ENCODE measurements around the gene UTS2B.
"Not testable (repeated sequence)": the region's sequence is repeated elsewhere in the genome, so short reads cannot be mapped to it uniquely, and the experiment has no call there.

UTS2B gene

DNA sequence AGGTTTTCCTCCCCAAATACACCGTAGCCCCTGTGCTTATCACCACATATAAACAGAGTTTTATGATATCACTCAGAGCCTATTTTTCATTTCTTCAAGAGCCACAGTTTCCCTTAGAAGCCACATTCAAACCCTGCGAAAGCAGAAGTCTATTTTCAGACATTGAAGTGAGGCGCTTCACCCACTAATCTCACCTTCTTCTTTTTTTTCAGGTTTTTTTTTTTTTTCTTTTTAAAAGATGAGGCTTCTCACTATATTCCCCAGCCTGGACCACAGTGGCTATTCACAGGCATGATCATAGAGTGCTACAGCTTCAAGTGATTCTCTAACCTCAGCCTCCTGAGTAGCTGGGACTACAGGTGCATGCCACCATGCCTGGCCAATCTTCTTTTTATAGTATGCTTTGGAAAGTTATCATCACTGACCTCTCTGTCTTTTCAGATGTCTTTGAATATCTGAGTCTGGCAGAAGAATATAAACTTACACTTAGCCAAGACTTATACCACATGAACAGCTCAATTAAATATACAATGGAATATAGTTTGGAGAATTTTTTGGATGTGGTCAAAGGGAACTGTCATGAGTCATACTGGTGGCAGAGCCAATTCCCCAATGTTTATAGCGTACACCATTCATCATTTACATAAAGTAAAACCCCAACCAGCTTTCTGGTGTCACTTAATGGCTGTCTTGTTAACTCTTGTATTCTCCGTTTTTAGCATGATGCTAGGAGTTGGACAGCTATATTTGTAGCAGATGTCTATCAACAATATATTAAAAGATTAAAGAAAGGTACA, 60.8 kb downstream of the UTS2B start:
- DNase-seq = no peak

GRCh38 chr3:191268737-191269136, 61.6 kb downstream of the UTS2B start:
- DNase-seq = no peak

- DNase-seq = no peak
These were observed 66.5 kb downstream of the UTS2B start for GRCh38 chr3:191263850-191264249.

GRCh38 chr3:191263365-191263764, 67.0 kb downstream of the UTS2B start:
- DNase-seq = no peak

- DNase-seq = no peak
These were observed 67.7 kb downstream of the UTS2B start for GRCh38 chr3:191262650-191263049.

DNA sequence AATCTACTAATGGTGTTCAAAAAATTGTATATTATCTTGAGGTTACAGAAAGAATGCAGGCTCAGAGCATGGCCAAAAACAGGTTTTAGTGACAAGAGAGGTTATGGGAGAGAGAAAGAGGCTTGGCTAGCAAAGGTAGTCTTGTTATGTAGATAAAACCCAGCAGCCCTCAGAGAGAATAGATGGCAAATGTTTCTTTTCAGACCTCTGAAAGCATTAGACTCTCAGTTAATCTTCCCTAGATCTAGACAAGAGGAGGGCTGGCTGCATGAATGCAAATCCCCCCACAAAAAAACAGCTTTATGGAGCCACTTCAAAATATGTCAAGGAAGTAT, 69.1 kb downstream of the UTS2B start:
- DNase-seq = no peak

DNA sequence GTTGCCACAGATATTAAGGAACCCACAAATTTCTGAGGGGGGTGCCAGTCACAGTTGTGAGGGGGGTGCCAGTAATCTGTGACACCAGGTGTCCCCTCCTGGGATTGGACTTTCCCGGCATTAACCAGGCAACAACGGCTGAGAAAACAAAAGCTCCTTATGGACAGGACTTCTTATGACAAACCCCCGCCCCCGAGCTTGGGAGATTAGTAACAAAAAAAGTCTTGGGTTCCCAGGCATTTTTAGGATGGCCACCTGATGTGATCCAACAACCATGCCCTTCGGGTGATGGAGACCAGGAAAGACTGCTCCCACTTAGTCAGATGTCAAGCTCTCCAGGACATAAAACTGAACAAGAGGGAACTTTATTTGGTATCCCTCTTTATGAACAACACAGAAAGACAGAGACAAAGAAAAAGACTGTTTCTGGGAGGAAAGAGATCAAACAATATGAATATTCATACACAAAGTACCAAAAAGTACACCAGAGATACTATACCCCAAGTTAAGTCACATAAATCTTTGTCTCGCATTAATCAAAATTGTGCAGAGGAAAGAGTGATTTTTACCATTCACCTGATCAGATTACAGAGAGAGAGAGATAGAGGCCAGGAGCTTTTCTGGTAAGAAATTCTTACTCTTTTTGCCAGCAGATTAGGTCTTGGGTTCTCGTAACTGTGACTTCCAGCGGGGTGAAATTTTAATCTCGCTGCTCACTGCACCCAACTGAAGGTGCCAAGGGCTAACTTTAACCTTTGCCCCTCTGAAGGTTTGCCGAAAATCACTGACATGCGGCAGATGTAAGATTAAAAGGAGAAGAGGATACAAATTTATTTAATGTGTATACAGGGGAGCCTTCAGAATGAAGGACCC, 69.7 kb downstream of the UTS2B start:
- no peak for DNase-seq

- no peak for DNase-seq
These were observed 70.8 kb downstream of the UTS2B start for GRCh38 chr3:191259486-191259885.

GRCh38 chr3:191257286-191257685, 73.0 kb downstream of the UTS2B start:
- no peak for DNase-seq

DNA sequence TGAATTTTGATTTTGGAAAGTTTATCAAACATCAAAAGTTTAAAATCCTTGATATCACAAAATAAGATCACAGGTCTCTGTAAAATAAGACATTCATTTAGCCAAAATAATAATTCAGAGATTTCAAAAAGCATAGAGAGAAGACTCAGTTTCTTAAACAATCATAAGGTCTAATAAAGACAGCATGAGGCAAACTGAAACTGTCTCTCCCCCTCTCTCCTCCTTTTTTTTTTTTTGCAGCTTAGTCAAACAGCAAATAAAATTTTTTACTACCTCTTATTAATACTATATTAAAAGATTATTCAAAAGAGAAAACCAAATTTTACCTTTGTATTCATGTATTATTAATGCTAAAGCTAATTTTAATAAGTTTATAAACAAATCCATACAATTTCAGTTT, 73.9 kb downstream of the UTS2B start:
- no peak for DNase-seq

- DNase-seq = no peak
These were observed 75.2 kb downstream of the UTS2B start for GRCh38 chr3:191255156-191255555.

- DNase-seq = no peak
These were observed 76.0 kb downstream of the UTS2B start for GRCh38 chr3:191254098-191254873.

- no peak for DNase-seq
These were observed 77.1 kb downstream of the UTS2B start for GRCh38 chr3:191253089-191253799.

GRCh38 chr3:191246630-191247029, 83.7 kb downstream of the UTS2B start:
- no peak for DNase-seq

- not testable (repeated sequence) for DNase-seq
These were observed 84.3 kb downstream of the UTS2B start for GRCh38 chr3:191246034-191246433.

GRCh38 chr3:191244242-191244867, 86.0 kb downstream of the UTS2B start:
- DNase-seq = no peak

DNA sequence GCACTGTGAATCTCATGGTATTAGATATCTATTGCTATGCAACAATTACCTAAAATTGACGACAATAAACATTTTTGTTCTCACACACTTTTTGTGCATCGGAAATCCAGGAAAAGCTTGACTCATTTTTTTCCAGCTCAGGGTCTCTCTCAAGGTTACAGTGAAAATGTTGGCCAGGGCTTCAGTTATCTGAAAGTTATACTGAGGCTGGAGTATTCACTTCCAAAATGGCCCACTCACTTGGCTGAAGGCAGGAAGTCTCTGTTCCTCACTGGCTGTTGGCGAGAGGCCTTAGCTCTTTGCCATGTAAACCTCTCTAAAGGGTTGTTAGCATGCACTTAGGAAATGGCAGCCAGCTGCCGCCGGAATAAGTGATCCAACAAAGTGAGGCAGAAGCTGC, 89.8 kb downstream of the UTS2B start:
- no peak for DNase-seq

DNA sequence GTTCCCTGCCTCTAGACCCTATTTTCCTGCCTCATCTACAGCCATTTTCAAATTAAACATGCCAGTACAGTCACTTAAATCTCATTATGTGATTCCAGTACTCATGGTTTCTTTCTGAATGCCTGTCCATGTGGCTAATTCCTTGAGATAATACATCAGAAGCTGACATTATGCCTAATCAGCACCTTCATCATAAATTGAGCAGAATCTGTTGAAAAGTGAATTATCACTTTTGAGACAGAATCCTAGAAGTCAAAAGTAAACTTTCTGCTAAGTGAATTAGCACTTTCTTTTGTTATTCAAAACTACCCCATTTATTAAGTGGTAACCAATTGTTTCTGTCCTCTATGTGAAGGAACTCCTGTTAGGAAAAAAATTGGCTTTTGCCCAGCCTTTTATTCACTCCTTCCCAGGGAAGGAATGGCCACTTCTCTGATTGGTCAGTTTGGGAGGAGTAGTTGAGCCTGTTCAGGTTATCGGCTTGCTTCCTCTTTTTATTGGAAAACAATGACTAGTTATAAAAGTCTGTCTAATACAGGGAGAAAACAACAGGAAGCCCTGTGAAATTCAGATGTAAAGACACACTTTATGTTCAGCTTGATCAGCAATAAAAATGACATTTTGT, 90.8 kb downstream of the UTS2B start:
- DNase-seq = no peak

- no peak for DNase-seq
These were observed 92.0 kb downstream of the UTS2B start for GRCh38 chr3:191238321-191238817.

- DNase-seq = no peak
These were observed 93.1 kb downstream of the UTS2B start for GRCh38 chr3:191237047-191237882.

DNA sequence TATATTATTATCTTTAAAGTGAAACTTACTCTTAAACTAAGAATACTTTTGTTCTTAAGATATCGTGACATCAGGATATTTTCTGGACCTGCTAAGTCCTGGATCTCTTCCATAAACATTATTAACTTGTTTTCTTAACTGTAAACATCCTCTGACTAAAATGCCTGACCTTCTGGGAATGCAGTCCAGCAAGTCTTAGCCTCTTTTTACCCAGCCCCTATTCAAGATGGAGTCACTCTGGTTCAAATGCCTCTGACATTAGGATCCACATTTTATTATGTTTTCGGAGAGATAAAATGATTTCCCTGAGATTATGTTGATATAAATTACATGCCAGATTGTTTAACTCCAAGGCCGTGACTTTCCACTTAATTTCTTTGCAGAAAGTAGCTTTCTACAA, 93.7 kb downstream of the UTS2B start:
- no peak for DNase-seq
